GM18867 (cell line): Measurements from ENCODE around the gene ZNF513.

Experiments
- ATAC-seq: cut with Tn5 transposase; IDR thresholded peaks from one replicate; pipeline ENCODE4 v1.9.1; 2021; ENCODE audit warnings: mild to moderate bottlenecking, moderate library complexity; ENCODE audit not compliant: unreplicated experiment

ZNF513 gene

DNA sequence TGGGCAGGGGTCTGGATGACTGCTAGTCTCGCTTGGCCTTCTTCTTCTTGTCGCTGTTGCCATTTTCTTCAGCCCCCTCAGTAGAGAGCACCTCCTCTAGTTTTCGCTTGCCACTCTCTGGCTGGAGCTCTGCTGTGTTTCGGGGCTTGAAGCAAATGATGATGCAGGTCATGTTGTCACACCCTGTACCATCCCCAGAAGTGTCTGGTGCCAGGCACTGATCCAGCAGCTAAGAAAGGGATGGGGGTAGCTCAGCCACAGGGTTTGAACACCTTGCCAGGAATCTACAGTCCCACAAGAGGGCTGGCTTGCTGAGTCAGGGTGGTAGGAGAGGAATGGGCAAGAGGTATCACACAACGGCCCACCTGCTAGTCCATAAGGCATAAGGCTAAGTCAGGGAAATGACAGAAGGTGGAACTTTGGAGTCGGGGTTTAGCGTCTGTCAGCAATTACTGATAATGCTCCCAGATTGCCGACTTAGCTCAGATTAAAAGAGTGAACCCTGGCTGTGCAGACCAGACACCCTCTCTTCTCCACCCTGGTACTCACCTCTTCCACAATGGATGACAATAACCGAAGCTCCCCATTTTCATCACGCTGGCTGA, 1.1 kb upstream of the ZNF513 start:
- no peak for ATAC-seq

DNA sequence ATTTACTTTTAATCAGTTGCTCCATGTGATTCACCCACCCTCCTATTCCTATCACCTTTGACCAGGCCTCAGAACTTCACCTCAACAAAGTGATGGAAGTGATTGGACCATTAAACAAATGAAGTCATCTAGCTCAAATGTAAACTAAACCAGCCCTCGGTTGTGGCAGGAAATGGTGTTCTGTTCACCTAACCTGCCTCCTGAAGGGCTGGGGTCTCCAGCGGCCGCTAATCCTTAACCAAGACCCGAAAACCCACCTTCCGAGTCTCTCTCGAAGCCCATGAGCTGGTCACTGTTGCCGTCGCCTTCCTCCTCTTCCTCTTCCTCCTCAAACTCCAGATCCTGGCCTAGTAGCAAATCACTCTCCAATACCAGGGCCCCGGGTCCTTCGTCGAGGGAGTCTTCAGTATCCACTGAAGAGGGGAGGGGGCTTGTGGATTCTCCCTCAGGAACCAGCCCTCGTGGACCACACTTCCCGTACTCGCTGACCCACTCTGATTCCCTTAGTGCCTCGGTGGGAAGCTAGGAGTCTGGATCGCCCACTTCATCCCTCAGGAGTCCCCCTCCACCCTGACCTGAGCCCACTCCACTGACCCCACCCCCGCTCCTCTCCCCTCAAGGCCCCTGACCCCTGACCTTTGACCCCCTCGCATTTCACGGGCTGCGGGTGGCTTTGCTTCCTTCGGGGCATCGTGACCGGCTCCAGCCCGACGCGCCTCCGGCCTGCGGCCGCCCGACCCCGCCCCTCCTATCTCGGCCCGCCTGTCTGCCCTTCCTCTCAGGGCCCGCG, 503 bp downstream of the ZNF513 start:
- peak; percentile 34 for ATAC-seq

DNA sequence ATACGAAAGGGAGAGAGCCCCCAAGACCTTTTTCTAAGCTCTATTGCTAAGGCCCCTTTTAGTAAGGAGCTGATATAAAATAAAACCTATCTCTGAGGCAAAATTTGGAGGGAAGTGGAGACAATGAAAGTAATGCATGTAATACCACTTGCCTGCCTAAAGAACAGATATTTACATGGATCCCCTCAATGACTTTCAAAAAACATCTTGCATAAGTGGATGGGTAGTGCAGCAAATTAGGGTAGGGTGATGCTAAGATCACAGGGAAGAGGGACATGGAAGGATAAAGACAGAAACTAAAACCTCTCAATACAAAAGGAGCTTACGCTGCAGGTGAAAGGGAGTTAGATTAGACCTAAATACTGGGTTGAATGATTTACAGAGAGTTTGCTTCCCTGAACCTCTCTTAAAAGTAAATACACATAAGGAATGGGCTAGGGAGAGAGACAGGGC, 1.1 kb downstream of the ZNF513 start:
- ATAC-seq, result no peak

DNA sequence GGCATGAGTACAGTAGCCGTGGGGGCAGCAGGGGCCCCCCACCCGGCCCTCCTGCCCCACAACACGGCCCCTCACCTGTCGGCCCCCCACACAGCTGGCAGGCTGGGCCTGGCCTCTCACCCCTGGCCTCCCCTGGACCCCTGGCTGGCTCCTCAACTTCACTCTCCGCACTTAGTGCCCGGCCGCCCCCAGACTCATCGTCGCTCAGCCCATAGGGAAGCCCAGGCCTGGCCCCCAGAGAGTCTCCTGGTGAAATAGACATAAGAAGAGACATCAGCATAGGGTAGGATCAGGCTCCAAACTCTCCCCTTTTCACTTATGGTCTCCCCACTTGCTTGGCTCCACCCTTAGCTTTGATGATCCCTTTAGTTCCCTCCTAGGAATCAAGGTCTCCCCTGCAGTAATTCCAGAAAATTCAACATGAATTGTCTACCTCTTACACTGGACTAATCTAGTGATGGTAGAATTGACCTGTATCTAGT, 1.7 kb downstream of the ZNF513 start:
- ATAC-seq, result no peak

DNA sequence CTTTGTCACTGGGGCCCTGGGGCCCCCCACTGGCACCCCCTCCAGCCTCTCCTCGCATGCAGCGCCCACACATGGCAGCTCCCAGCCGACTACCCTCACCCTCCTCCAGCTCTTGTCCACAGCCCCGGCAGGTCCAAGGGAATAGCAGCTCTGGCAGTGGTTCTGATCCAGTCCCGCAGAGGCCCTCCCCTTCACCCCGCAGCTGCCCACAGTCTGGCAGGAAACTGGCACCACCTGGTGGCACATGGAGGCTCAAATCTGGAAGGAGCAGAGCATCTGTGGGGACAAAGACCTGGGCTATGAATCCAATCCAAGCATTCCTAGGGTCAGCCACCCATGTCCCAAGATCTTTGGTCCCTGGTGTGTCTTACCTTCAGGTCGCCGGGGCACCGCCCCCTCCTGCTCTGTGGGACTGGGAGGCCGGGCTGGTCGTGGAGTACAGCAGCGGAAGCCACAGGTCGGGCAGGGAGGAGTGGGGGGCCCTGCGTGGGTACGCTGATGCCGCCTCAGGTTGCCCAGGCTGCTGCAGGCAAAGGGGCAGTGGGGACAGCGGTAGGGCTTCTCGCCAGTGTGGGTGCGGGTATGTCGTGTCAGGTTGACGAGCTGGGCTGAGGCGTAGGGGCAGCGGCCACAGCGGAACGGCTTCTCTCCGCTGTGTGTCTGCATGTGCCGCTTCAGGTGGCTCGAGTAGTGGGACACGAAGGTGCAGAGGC, 2.3 kb downstream of the ZNF513 start:
- no peak for ATAC-seq

DNA sequence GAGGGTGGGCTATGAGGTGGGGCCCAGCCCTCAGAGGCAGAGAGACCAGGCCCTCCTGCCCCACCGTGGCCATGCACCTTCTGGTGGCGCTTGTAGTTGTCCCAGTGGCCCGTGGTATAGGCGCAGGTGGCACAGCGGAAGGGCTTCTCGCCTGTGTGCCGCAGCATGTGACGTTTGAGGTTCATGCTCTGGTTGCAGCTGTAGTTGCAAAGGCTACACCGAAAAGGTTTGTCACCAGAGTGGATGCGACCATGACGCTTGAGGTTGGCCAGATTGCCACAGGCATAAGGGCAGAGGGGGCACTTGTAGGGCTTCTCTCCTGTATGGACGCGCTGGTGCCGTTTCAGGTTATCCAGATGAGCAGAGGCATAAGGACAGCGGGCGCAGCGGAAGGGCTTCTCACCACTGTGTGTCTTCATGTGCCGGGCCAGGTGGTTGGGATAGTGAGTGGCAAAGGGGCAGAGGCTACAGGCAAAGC, 2.9 kb downstream of the ZNF513 start:
- no peak for ATAC-seq

DNA sequence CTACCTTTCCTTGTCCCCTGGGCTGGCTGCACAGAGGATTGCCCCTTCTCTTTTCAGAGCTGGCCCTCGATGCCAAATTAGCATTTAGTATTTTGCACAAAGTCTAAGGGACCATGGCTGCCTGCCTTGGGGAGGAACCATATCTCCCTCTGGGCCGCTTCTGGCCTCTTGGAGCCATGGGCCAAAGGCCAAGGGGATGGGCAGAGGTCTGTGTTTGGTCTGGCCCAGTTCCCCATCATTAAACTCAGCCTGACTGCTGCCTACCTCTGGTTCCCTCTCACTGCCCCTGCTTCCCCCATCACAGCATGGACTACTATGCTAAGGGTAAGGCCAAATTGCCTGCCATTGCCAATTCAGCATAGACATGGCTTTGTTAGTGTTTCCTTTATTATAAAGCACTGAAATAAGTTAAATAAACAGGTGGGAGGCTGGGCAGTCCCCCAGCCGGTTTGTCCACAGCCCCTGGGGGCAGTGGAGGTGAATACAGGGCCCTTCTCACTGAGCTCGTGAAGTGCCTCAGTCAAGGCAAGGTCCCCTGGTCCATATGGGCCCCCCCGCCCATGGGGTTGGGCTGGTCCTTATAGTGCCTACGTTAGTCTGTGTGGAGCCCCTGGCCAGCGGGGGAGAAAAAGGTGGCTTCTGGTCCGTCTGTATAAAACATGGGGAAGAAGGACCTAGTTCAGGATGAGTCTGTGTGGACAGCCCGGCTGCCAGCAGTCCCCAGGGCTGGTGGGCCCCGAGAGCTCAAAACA, 3.5 kb downstream of the ZNF513 start:
- no peak for ATAC-seq

DNA sequence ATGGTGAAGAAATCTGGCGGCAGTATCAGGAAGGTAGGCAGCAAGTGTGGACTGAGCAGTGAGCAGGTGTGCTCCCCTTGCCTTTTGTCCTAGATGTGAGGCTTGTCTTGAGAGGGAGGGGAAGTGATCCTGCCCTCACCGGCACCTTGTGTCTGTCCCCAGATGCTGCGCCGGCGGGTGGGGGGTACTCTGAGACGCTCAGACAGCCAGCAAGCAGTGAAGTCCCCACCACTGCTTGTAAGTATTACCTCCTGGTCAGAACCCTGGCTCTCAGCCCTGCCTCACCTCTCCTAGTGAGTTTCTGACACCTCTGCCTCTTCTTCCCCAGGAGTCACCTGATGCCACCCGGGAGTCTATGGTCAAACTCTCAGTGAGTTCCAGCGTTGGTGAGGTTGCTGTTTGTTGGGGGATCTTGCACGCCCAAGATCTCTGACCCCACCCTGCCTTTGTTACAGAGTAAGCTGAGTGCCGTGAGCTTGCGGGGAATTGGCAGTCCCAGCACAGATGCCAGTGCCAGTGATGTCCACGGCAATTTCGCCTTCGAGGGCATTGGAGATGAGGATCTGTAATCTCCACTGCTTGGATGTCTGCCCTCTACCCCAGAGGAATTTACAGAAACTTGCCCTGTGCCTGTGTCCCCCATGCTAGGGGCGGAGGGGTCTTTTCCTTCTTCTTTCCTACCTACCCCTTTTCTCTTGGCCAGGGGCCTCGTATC, 4.2 kb downstream of the ZNF513 start:
- ATAC-seq, result no peak

DNA sequence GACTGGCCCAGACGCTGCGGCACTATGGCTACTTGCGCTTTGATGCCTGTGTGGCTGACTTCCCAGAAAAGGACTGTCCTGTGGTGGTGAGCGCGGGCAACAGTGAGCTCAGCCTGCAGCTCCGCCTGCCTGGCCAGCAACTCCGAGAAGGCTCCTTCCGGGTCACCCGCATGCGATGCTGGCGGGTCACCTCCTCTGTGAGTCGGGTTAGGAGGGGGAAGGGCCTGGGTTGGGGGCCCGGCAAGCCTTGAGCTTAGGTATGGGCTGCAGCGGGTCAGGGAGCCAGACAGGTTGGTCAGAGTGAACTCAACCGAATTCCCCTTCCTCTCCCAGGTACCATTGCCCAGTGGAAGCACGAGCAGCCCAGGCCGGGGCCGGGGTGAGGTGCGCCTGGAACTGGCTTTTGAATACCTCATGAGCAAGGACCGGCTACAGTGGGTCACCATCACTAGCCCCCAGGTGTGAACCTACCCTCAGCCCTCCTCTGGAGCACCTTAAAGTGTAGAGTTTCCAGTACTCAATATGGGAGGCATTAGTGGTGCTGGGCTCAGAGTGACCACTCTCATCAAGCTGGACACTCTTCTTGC, 4.9 kb downstream of the ZNF513 start:
- ATAC-seq, result no peak

DNA sequence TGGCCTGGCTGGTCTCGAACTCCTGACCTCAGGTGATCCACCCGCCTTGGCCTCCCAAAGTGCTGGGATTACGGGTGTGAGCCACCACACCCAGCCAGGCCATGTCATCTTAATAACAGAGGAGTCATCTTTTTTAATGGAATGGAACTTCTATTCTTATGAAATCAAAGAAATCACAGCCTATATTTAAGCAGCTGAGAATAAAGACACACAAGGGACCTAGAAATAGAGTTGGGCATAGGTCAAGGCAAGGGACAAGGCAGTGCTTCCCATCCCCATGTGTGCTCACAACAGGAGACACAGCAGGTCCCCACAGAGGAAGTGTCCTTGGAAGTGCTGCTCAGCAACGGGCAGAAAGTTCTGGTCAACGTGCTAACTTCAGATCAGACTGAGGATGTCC, 7.0 kb downstream of the ZNF513 start:
- ATAC-seq, result no peak

DNA sequence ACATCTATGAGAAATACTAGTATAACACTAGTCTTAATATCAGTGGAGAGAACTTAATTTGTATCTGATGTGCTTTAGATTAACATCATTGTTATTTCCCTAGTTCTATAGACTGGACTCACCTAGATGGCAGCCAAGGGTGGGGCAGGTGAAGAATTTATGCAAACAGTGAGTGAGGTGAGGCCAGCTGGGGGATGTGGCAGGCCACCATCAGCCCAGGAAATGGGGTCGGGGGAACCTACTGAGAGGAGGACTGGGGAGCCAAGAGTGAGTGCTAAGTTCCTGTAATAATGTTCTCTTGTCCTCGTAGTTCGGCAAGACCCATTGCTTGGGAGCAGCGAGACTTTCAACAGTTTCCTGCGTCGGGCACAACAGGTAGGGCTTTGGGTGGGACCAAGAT, 7.6 kb downstream of the ZNF513 start:
- ATAC-seq, result no peak

DNA sequence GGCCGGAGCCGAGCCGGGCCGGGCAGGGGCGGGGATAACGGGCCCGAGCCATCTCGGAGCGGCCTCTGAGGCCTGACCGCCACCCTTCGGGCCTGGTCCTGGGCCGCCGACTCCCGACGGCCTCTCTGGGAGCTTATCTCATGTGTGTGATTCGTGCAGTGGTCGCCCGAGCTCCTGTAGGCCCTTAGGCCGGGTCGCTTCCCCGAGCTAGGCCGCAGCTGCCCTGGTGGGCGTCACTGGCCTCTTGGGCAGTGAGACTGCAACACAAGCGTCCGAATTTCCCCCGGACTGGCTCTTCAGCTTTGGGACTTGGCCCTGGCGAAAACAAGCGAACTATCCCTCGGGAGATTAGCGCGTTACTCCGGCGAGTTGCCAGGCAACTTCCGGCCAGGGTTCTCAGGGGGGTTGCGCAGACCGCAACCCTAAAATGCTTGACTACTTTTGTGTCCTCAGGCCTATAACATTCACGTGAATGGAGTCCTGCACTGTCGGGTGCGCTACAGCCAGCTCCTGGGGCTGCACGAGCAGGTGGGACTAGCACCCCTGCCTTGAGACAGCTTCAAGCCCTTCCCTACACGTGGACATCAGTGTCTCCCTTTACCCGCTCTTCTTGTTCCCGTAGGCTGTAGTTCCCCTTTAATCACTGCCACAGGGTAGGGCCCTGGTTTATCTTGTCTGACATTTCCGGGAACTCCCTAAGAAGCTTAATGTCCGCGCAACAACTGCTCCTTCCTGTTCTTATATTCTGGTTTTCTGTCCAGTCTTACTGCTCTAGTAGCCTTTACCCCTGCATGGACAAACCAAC, 9.5 kb downstream of the ZNF513 start:
- ATAC-seq, result peak; percentile 26

DNA sequence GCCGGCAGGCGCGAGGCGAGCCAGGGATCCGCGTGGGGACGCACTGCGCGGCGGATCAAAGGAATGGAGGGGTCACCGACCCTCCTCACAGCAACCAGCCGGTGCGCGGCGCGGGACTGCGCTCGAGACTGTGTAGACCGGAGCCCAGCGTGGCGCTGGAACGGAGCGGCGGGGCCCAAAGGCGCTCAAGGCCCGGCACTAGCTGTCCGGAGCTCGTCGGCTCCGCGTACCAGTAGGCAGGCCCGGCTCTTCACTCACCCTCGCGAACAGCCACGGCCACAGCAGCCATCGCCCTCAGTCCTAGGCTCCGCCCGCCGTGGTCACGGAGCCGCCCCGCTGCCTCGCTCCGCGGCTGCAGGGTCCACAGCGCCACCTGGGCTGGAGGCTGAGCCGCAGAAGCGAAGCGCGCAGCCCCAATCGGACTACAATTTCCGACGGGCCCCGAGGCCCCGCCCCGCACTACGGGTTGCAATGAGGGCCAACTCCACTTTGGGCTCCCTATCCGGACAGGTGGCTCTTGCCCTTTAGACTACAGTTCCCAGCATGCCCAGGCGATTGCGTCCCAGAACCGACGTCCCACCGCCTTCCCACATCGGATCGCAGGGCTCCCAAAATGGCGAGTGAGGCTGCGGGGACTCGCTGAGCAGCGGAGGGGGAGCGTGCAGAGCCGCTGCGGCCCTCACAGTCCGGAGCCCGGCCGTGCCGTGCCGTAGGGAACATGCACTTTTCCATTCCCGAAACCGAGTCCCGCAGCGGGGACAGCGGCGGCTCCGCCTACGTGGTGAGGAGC, 10.3 kb downstream of the ZNF513 start, which contains the start of the genes EIF2B4 and SNX17:
TSS of gene EIF2B4 (minus strand) at position 313 of the 790 bp plus-strand sequence. CDS start at position 289, 24 bp downstream.
TSS of gene SNX17 (plus strand) at position 591 of the 790 bp plus-strand sequence. CDS start at position 719, 128 bp downstream.
- peak; percentile 87 for ATAC-seq

DNA sequence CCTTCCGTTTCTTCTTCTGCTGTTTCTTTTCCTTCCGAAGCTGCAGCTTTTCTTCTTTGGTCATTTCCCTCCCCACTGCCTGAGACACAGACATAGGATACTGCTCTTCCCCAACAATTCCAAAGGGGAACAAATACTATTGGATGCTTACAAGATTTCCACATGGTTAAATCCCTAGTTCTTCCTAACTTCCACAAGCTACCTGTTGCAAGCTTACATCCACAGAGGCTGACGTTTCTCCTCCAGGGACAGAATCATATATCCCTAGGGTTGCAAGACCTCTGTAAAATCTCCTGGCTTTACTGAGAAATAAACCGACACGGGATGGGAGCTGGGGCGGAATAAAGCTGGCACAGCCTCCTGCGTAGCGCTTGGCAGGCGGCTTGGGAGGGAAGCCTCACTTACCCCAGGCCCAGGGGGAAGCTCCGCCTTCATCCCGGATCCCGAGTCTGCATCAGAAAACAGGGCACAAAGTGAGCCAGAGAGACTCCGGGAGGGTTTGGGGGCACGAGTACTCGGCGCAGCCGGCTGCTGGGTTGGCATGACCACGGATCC, 11.0 kb downstream of the ZNF513 start:
- ATAC-seq, result peak; percentile 10

DNA sequence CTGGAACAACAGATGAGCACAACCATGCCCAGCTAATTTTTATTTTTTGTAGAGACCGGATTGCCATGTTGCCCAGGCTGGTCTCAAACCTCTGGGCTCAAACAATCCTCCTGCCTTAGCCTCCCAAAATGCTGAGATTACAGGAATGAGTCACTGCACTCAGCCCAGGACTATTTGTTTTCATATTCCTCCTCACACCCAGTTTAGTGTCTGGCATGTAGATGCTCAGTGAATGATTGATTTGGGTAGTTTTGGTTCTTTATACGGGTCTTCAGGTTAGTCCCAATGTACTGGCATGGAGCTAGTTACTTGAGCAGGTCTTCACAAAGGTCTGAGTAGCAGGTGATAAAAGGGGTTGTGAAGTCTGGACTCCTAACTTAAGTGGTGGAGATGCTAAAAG, 16.6 kb downstream of the ZNF513 start:
- ATAC-seq, result no peak

DNA sequence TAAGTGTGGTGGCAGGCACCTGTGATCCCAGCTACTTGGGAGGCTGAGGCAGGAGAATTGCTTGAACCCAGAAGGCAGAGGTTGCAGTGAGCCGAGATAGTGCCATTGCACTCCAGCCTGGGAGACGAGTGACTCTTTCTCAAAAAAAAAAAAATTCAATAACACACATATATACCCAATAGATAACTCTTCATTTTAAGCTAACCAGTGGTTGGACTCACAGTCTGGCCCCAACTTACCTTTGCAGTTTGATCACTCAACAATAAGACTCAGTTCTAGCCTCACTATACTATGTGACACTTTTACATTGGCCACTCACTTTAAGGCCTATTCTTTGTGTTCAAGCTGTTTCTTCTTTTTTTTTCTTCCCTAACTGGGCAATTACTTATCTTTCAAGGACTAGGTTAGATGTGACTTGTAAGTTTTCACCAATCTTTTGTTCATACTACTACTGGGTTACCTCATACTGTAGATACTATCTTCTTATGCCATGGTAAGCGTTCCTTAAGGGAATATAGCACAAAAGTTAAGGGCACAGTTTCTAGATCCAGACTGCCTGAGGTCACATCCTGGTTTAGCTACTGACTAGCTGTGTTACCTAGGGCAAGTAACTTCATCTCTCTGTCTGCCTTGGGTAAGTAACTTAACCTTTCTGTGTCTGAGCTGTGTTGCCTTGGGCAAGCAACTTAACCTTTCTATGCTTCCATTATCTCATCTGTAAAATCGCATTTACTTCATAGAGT, 17.7 kb downstream of the ZNF513 start:
- no peak for ATAC-seq
